Central memory CD4-positive, alpha-beta T cell (primary cell): ENCODE measurements around the gene PNMA6A.
"Not testable (repeated sequence)": the region's sequence is repeated elsewhere in the genome, so short reads cannot be mapped to it uniquely, and the experiment has no call there.

Source experiments
- DNase-seq: peaks from one replicate; pipeline ENCODE4 v3.0.0; 2022

The PNMA6A gene

DNA sequence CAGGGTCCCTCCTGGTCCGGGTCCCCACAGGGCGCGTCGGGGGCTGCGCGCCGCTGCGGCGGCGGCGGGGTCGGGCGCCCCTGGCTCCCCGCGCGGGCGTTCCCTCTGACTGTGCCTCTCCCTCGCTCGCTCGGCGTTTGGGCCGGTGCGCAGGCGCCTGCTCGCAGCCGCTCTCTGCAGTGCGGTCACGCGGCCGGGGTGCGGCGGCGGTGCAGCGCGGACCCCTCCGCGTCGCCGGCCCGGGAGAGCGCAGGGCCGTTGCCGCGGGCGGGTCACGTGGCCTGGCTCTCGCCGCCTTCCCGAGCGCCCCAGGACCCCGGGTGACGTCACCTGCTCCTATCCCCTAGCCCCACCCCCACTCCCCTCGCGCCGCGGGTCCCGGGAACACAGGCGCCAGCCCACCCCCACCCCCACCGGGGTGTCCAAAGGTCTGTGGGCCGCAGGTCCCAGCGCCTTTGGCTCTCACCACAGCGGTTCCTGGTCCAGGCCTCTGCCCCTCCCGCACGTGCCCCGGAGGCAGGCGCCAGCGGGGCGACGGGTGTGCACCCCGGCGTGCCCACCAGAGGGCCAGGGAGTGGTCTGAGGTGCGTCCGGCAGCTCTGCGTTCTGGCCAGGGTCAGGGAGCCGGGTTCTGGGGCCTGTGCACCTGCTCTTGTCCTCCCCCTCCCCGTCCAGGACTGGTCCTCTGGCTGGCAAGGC lies 5.3 kb downstream of the PNMA6A start:
- not testable (repeated sequence) for DNase-seq

DNA sequence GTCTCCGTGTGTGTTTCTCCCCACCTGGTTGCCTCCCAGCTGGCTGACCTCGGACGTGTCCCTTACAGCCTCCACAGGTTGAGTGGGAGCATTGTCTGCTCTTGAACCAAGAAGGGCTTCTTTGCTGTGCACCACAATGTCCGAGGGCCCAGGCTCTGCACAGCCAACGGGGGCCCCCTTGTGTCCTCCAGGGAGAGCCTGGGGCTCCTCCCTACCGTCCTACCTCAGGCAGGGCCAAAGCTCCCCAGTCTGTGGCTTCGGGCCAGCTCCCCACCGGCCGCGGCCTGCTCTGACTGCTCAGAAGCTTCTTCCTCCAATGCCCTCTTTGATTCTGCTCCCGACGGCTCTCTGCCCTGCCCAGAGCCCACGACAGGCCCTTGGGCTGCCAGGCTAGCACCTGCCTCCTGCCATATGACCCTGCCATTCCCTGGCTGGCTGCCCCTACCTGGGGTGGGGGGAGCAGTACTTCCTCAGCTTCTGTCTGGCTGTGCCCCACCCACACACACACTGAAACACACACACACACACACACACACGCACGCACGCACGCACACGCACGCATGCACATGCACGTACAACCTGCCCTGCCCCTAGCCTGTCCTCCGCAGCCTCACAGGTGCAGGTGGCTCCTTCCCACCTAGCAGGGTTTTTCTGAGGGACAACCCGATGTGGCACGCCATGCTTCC lies 11.1 kb downstream of the PNMA6A start:
- DNase-seq: not testable (repeated sequence)

DNA sequence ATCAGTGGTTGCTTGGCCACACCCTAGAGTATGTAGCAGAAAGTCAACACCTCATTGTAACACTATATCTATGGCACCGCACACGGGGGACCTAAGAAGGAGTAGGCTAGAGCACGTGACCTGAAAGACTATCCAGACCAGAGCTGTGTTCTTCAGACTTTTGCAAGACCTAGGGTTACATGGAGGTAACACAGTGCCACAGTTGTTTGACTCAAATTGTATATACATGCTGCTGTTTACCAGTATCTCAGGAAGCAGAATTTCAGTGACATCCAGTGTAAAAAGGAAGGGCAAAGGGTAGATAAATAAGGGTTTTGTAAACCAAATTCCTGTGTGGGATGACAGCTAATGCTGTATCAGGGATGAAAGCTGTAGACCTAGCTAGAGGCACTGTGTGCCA lies 30.2 kb downstream of the PNMA6A start:
- no peak for DNase-seq

DNA sequence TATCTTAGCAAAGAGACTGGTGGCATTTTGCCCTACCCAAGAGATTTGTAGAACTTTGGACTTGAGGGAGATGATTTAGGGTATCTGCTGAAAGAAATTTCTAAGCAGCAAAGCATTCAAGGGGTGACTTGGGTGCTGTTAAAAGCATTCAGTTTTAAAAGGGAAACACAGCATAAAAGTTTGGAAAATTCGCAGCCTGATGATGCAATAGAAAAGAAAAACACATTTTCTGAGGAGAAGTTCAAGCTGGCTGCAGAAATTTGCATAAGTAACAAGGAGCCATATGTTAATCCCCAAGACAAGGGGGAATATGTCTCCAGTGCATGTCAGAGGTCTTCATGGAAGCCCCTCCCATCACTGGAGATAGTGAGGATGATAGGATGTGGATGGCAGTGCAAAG lies 32.7 kb downstream of the PNMA6A start:
- DNase-seq: not testable (repeated sequence)

DNA sequence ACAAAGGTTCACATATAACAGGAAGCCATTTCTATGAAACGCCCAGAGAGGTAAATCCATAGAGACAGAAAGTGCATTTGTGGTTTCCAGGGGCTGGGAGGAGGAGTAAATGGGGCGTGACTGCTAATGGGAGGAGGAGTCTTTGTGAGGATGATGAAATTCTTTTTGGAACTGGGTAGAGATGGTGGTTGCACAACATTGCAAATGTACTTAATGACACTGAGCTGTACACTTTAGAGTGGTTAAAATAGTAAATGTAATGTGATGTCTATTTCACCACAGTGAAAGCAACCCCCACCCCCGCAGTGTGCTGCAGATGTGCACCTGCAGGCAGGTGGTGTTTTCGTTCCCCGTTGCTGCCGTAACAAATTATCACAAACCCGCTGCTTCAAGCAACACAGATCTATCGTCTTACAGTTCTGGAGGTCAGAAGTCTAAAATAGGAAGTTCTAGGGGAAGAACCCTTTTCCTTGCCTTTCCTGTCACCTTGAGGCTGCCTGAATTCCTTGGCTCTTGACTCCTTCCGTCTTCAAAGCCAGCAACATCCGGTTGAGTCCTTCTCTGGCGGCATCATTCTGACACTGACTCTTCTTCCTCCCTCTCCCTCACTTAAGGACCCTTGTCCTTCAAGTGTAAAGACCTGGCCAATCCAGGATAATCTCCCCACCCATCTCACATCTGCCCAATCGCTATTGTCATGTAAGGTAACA lies 34.0 kb downstream of the PNMA6A start:
- DNase-seq: not testable (repeated sequence)

DNA sequence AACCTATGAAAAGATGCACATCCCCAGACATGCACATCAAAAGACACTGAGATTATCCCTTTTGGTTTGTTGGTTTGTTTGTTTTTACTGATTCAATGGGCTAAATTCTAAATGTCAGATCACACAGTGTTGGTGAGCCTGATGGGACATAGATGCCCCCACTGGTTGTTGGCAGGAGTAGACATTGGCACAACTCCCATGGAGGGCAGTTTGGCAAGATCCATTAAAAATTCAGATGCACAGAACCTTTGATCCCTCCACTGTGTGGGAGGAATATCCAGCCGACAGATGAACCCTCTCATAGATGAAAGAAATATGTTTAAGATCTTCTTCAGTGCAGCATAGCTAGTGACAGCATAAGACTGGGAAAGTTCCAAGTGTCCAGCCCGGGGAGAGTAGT lies 38.5 kb downstream of the PNMA6A start:
- not testable (repeated sequence) for DNase-seq

DNA sequence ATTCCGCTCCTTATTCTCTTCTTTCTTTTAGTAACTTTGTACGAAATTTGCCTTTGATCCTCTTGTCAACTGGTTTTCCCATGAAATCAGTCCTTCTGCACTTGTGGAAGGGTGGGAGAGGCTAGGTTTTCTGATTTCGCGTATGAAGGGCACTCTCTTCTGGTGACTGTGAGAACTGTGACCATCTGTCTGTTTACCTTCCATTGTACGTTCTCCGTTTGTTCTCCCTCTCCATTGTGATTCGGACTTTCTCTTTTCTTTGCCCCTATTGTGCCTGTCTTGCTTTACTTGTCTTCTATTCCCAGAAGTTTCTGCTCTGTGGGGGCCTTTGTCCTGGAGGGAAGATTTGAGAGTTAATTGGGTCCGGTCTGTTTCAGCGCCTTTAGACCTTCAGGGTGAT lies 41.6 kb downstream of the PNMA6A start:
- not testable (repeated sequence) for DNase-seq

DNA sequence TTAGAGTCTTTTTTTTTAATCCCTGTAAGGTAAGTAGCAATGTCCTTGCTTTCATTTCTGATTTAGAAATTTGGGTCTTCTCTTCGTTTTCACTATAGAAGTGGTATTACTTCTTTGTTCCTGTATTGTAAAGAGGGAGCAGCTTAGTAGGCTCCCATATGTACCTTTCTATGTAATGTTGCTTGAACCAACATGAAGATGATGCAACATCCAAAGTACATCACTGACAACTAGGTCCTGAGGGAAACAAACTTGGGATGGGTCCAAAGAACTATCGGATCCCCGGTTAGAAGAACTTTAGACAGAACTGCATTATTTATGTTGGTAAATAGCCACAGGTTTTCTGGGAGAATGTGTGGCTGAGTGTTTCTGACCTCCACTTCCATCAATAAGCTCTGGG lies 45.5 kb downstream of the PNMA6A start:
- DNase-seq: not testable (repeated sequence)

DNA sequence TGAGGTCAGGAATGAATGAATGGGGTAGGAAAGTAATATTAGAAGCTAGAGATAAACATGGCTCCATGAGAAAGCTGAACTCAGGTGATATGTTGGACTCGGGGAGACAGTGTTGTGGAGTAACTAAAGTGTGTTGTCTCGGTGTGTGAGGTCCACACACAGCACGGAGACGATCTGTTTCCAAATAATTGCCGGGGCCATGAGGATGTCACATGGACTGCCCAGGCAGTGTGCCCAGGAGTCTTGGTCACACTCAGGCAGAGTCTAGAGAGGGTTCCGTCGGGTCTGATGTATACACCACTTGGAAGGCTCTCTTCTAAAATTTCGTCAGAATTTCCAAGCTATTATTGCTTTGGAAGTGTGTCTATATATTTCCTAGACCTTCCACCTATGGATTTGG lies 48.0 kb downstream of the PNMA6A start:
- not testable (repeated sequence) for DNase-seq

DNA sequence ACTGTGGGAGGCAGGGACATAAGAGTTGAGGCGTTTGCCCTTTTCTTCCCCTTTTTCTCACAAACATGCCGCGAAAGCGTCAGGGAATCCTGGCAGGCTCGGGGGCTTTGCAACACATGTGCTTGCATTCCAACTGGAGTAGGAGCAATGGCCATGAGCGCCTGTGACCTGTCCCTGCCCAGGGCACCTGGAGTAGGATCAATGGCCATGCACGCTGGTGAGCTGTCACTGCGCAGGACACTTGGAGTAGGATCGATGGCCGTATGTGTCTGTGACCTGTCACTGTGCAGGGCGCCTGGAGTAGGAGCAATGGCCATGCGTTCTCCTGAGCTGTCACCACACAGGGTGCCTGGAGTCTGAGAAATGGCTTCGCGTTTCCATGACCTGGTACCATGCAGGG lies 51.2 kb downstream of the PNMA6A start:
- not testable (repeated sequence) for DNase-seq
